WTC11 (cell line): ENCODE results near the gene MAP3K2. TPM values are rescaled to one million over a fixed set of nuclear protein-coding genes. Genes with fewer than 3 reads are reported as not detected.

Source experiments
- ATAC-seq: fragments of 200-7000 bp; cut with Tn5 transposase; 2 replicates; pipeline ENCODE4 v1.10.0; 2021; ENCODE audit warnings: mild to moderate bottlenecking, moderate library complexity
- CTCF ChIA-PET: fragments of 300-600 bp; sonication (Branson Sonifier 250); formaldehyde crosslinking; loops from one replicate; lab custom pipeline; 2021; ENCODE audit warnings: antibody characterized with exemption; lab: Charles Lee
- POLR2A ChIA-PET: fragments of 350-600 bp; sonication (Branson Sonifier 250); formaldehyde crosslinking; loops from one replicate; lab custom pipeline; 2021; ENCODE audit warnings: antibody characterized with exemption; lab: Charles Lee
- DNase-seq: peaks from one replicate; pipeline ENCODE4 v3.0.0; 2021; ENCODE audit warnings: low spot score
- H3K27ac Mint-ChIP-seq: 2 replicates; pipeline ENCODE4 v1.8.0; 2021; ENCODE audit warnings: mixed read lengths
- H3K27me3 Mint-ChIP-seq: 2 replicates; pipeline ENCODE4 v1.8.0; 2021; ENCODE audit warnings: low read depth, mild to moderate bottlenecking, moderate library complexity, mixed read lengths
- H3K36me3 Mint-ChIP-seq: 2 replicates; pipeline ENCODE4 v1.8.0; 2021; ENCODE audit warnings: mixed read lengths
- H3K4me1 Mint-ChIP-seq: 2 replicates; pipeline ENCODE4 v1.8.0; 2022; ENCODE audit warnings: mixed read lengths
- H3K4me3 Mint-ChIP-seq: 2 replicates; pipeline ENCODE4 v1.8.0; 2021; ENCODE audit warnings: mild to moderate bottlenecking, moderate library complexity, mixed read lengths
- H3K9me3 Mint-ChIP-seq: 2 replicates; pipeline ENCODE4 v1.8.0; 2021; ENCODE audit warnings: mixed read lengths
- CBFB ChIP-seq: sonication (generic); formaldehyde crosslinking; IDR thresholded peaks from 2 replicates; pipeline ENCODE4 v1.8.1; 2022; ENCODE audit warnings: mild to moderate bottlenecking, low read depth, missing genetic modification reagents
- CREM ChIP-seq: sonication (generic); formaldehyde crosslinking; IDR thresholded peaks from 2 replicates; pipeline ENCODE4 v1.8.1; 2022; ENCODE audit warnings: mild to moderate bottlenecking, missing genetic modification reagents, moderate library complexity
- E2F5 ChIP-seq: sonication (generic); formaldehyde crosslinking; IDR thresholded peaks from 2 replicates; pipeline ENCODE4 v1.8.1; 2022; ENCODE audit warnings: mild to moderate bottlenecking, moderate library complexity, missing genetic modification reagents
- ERG ChIP-seq: fragments of 250-450 bp; sonication (Bioruptor Pico); IDR thresholded peaks from 2 replicates; pipeline ENCODE4 v1.8.0; 2021; ENCODE audit warnings: mild to moderate bottlenecking
- GABPB1 ChIP-seq: sonication (generic); formaldehyde crosslinking; IDR thresholded peaks from 2 replicates; pipeline ENCODE4 v1.8.1; 2023; ENCODE audit warnings: mild to moderate bottlenecking, missing genetic modification reagents
- NR2C2 ChIP-seq: sonication (generic); formaldehyde crosslinking; IDR thresholded peaks from 2 replicates; pipeline ENCODE4 v1.8.0; 2022; ENCODE audit warnings: mild to moderate bottlenecking, missing genetic modification reagents
- NR3C1 ChIP-seq: sonication (generic); formaldehyde crosslinking; conservative IDR thresholded peaks from 2 replicates; pipeline ENCODE4 v1.8.1; 2023; ENCODE audit warnings: low read depth, mild to moderate bottlenecking, missing genetic modification reagents
- SMAD4 ChIP-seq: sonication (generic); formaldehyde crosslinking; IDR thresholded peaks from 2 replicates; pipeline ENCODE4 v1.8.0; 2022; ENCODE audit warnings: mild to moderate bottlenecking, missing genetic modification reagents
- SOX15 ChIP-seq: fragments of 250-450 bp; sonication (Bioruptor Pico); IDR thresholded peaks from 2 replicates; pipeline ENCODE4 v1.9.0; 2021; ENCODE audit warnings: mild to moderate bottlenecking
- TEAD1 ChIP-seq: sonication (generic); formaldehyde crosslinking; IDR thresholded peaks from 2 replicates; pipeline ENCODE4 v1.8.0; 2022; ENCODE audit warnings: mild to moderate bottlenecking, missing genetic modification reagents
- TP53 ChIP-seq: sonication (generic); formaldehyde crosslinking; IDR thresholded peaks from 2 replicates; pipeline ENCODE4 v1.8.1; 2023; ENCODE audit warnings: mild to moderate bottlenecking, missing genetic modification reagents
- ZBTB21 ChIP-seq: sonication (generic); formaldehyde crosslinking; IDR thresholded peaks from 2 replicates; pipeline ENCODE4 v1.8.1; 2023; ENCODE audit warnings: mild to moderate bottlenecking, missing genetic modification reagents, borderline replicate concordance
- ZNF121 ChIP-seq: sonication (generic); formaldehyde crosslinking; IDR thresholded peaks from 2 replicates; pipeline ENCODE4 v1.8.0; 2023; ENCODE audit warnings: missing genetic modification reagents
- ZNF219 ChIP-seq: sonication (generic); formaldehyde crosslinking; IDR thresholded peaks from 2 replicates; pipeline ENCODE4 v1.8.0; 2023; ENCODE audit warnings: missing genetic modification reagents, mild to moderate bottlenecking, borderline replicate concordance
- ZNF396 ChIP-seq: fragments of 250-450 bp; sonication (Bioruptor Pico); IDR thresholded peaks from 2 replicates; pipeline ENCODE4 v1.8.0; 2021; ENCODE audit warnings: mild to moderate bottlenecking, moderate library complexity, borderline replicate concordance
- total RNA-seq: library from RNA; stranded (reverse); gene quantifications from 3 replicates; pipeline ENCODE4 v1.2.3, GENCODE V29; 2021
- TF ChIP-seq, protein P1 (sequence below): sonication (generic); formaldehyde crosslinking; IDR thresholded peaks from 2 replicates; pipeline ENCODE4 v1.8.0; 2023; ENCODE audit warnings: missing genetic modification reagents
- TF ChIP-seq, protein P2 (sequence below): sonication (generic); formaldehyde crosslinking; IDR thresholded peaks from 2 replicates; pipeline ENCODE4 v1.8.1; 2022; ENCODE audit warnings: low read depth, missing genetic modification reagents, borderline replicate concordance
- TF ChIP-seq, protein P3 (sequence below): sonication (generic); formaldehyde crosslinking; conservative IDR thresholded peaks from 2 replicates; pipeline ENCODE4 v1.8.1; 2023; ENCODE audit warnings: mild to moderate bottlenecking, low read depth, missing genetic modification reagents, moderate library complexity

MAP3K2 gene
- total RNA-seq, 1 experiment from 2014 or later, result 26.9 TPM

DNA sequence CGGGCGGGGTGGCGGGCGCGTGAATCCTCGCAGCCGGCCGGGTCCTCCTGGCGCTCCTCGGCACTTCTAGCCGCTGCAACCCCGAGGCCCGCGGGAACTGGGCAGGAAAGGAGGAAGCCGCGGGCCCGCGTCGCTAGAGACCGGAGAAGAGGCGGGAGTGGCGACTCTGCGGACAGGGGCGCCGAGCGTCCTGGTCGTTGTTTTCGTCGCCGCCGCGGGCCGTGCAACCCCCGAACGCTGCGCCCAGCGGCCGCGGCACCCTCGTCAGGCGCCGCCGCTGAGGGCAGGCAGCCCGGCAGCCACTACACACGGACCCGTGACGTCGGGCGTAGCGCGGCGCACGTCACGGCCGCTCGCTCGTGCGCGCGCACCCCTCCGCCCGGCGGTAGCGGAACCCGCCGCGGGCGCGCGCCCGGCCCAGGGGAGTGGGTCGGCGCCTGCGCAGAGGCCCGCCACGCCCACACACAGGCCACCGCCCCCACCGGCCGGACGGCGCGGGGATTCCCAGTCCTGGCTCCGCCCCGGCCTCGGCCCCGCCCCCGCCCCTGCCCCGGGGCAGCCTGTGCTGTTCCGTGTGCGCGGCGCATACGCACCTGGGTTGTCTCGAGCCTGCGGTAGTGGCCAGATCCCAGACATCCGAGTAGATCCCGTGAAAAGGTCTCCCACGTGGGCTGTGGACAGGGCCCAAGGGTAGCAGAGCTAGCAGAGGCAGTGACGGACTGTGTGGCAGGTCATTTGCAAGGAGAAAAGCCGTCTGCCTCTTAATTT, at the start of gene MAP3K2 (continued):
- TF ChIP-seq, protein P1, sequence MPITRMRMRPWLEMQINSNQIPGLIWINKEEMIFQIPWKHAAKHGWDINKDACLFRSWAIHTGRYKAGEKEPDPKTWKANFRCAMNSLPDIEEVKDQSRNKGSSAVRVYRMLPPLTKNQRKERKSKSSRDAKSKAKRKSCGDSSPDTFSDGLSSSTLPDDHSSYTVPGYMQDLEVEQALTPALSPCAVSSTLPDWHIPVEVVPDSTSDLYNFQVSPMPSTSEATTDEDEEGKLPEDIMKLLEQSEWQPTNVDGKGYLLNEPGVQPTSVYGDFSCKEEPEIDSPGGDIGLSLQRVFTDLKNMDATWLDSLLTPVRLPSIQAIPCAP (CRISPR knock-in tag), result no peak
- TF ChIP-seq CREM (CRISPR knock-in tag), result peak; percentile 76; the same call in 1 of the 2 replicates
- TF ChIP-seq CBFB (CRISPR knock-in tag), result peak; percentile 50; the same call in 1 of the 2 replicates
- TF ChIP-seq, all 79 proteins: peak for 11

- H3K36me3 Mint-ChIP-seq, result peaks cover 5% of the 10 kb centered on the region; the same call in 1 of the 2 replicates
- ChIA-PET CTCF (interaction anchor here (0.8 to 4.2 kb wide), 7 partner anchors 14 to 240 kb away, joined by 3 to 15 read pairs (median 3); no protein-coding TSS in a partner anchor), POLR2A (no interaction called here)
- H3K27ac Mint-ChIP-seq, result no peak overlapping the region
- no peaks in the 10 kb centered on the region; the same call in 1 of the 2 replicates for H3K27me3 Mint-ChIP-seq
- no peaks in the 10 kb centered on the region for H3K4me1 Mint-ChIP-seq
- ATAC-seq (no peak), DNase-seq (no peak)
- no peak overlapping the region for H3K4me3 Mint-ChIP-seq
- TF ChIP-seq GABPB1 (CRISPR knock-in tag), result no peak
- peaks cover 17% of the 10 kb centered on the region for H3K9me3 Mint-ChIP-seq
These were observed 49.3 kb upstream of the MAP3K2 start for GRCh38 chr2:127437056-127437455.

DNA sequence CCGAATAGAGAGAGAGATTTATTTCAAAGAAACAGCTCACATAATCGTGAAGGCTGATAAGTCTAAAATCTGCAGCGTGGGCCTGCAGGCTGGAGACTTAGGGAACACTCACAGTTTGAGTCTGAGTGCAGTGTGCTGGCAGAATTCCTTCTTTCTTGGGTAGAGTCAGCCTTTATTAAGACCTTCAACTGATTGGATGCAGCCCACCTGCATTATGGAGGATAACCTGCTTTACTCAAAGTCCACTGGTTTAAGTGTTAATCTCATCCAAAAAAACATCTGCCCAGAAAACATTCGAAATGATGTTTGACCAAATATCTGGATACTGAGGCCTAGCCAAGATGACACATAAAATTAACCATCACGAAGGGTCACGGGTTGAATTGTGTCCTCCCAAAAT, 46.7 kb upstream of the MAP3K2 start:
- Mint-ChIP-seq H3K4me1 (no peaks in the 10 kb centered on the region), H3K27ac (no peak overlapping the region), H3K4me3 (no peak overlapping the region), H3K9me3 (no peaks in the 10 kb centered on the region), H3K36me3 (no peaks in the 10 kb centered on the region), H3K27me3 (no peaks in the 10 kb centered on the region)
- no peak for DNase-seq
- ATAC-seq, result no peak
- CTCF ChIA-PET, result interaction anchor here (1.9 to 4.2 kb wide), 2 partner anchors 19 to 237 kb away, joined by 6 to 15 read pairs; no protein-coding TSS in a partner anchor
- POLR2A ChIA-PET, result no interaction called here
- no peak for TF ChIP-seq NR3C1
- no peak for TF ChIP-seq TEAD1 (CRISPR knock-in tag)
- TF ChIP-seq TP53 (CRISPR knock-in tag), result no peak
- TF ChIP-seq ZNF396 (CRISPR knock-in tag), result no peak
- no peak for TF ChIP-seq ZBTB21 (CRISPR knock-in tag)
- no peak for TF ChIP-seq SMAD4 (CRISPR knock-in tag)
- TF ChIP-seq ZNF219 (CRISPR knock-in tag), result no peak
- TF ChIP-seq NR2C2 (CRISPR knock-in tag), result no peak
- TF ChIP-seq E2F5 (CRISPR knock-in tag), result no peak
- TF ChIP-seq ERG, result no peak
- TF ChIP-seq ZNF121 (CRISPR knock-in tag), result no peak
- TF ChIP-seq SOX15 (CRISPR knock-in tag), result no peak
- TF ChIP-seq, protein P2, sequence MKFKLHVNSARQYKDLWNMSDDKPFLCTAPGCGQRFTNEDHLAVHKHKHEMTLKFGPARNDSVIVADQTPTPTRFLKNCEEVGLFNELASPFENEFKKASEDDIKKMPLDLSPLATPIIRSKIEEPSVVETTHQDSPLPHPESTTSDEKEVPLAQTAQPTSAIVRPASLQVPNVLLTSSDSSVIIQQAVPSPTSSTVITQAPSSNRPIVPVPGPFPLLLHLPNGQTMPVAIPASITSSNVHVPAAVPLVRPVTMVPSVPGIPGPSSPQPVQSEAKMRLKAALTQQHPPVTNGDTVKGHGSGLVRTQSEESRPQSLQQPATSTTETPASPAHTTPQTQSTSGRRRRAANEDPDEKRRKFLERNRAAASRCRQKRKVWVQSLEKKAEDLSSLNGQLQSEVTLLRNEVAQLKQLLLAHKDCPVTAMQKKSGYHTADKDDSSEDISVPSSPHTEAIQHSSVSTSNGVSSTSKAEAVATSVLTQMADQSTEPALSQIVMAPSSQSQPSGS (CRISPR knock-in tag), result no peak
- TF ChIP-seq, protein P3, sequence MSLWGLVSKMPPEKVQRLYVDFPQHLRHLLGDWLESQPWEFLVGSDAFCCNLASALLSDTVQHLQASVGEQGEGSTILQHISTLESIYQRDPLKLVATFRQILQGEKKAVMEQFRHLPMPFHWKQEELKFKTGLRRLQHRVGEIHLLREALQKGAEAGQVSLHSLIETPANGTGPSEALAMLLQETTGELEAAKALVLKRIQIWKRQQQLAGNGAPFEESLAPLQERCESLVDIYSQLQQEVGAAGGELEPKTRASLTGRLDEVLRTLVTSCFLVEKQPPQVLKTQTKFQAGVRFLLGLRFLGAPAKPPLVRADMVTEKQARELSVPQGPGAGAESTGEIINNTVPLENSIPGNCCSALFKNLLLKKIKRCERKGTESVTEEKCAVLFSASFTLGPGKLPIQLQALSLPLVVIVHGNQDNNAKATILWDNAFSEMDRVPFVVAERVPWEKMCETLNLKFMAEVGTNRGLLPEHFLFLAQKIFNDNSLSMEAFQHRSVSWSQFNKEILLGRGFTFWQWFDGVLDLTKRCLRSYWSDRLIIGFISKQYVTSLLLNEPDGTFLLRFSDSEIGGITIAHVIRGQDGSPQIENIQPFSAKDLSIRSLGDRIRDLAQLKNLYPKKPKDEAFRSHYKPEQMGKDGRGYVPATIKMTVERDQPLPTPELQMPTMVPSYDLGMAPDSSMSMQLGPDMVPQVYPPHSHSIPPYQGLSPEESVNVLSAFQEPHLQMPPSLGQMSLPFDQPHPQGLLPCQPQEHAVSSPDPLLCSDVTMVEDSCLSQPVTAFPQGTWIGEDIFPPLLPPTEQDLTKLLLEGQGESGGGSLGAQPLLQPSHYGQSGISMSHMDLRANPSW (CRISPR knock-in tag), result no peak
- no peak for TF ChIP-seq CREM (CRISPR knock-in tag)
